GM12878 (cell line): ENCODE results near the gene ZFAND2B. TPM values are rescaled to one million over a fixed set of nuclear protein-coding genes. Genes with fewer than 3 reads are reported as not detected.

Experiments used
- ATAC-seq: fragments of 200-7000 bp; cut with Tn5 transposase; 3 replicates; pipeline ENCODE4 v1.9.1; 2020; ENCODE audit warnings: mild to moderate bottlenecking, moderate library complexity
- BruUV-seq: library from RNA; stranded (reverse); fragments of 400-500 nt; replicated peaks from 2 replicates; lab custom pipeline; 2021; lab: Mats Ljungman, UMichigan
- CTCF ChIA-PET: fragments of 300-600 bp; sonication (Branson Sonifier 250); formaldehyde crosslinking; extraction: SDS; loops from one replicate; lab custom pipeline; 2021; ENCODE audit warnings: inconsistent platforms; lab: Yijun Ruan, JAX
- POLR2A ChIA-PET: fragments of 350-600 bp; formaldehyde crosslinking; extraction: SDS; loops from one replicate; lab custom pipeline; 2021; ENCODE audit warnings: inconsistent platforms; lab: Charles Lee
- RAD21 ChIA-PET: fragments of 300-600 bp; sonication (Branson Sonifier 250); formaldehyde crosslinking; loops from one replicate; lab custom pipeline; 2023; ENCODE audit warnings: antibody characterized with exemption; ENCODE audit not compliant: unreplicated experiment; lab: Charles Lee
- SMC1A ChIA-PET: fragments of 300-600 bp; sonication (Branson Sonifier 250); formaldehyde crosslinking; loops from one replicate; lab custom pipeline; 2023; ENCODE audit not compliant: unreplicated experiment, uncharacterized antibody; lab: Charles Lee
- DNase-seq: peaks from one replicate; pipeline ENCODE4 v3.0.0-alpha.2; 2011; ENCODE audit warnings: low read depth, low spot score
- FAIRE-seq: peaks from 3 replicates; lab custom pipeline; 2011; peaks lifted over from hg19 to GRCh38; lab: Jason Lieb, UNC
- H2AFZ ChIP-seq: 2 replicates; pipeline ENCODE4 v1.6.0; 2011; ENCODE audit warnings: low read depth, low read length, control low read depth; ENCODE audit not compliant: control insufficient read depth
- H3K27ac ChIP-seq: 2 replicates; pipeline ENCODE4 v1.5.1; 2011; ENCODE audit warnings: control low read depth; ENCODE audit not compliant: control insufficient read depth, insufficient read depth
- H3K27me3 ChIP-seq, 2 experiments: replicated peaks in 1 of 2; 2 replicates each; pipeline versions ENCODE4 v1.6.0 to v1.6.1; 2011; ENCODE audit warnings: low read length in 1 of 2; ENCODE audit not compliant: control insufficient read depth in 2 of 2, insufficient read depth in 2 of 2
- H3K36me3 ChIP-seq, 2 experiments: 2 replicates each; pipeline ENCODE4 v1.5.1; 2011; ENCODE audit warnings: low read length in 1 of 2; ENCODE audit not compliant: control insufficient read depth in 2 of 2, insufficient read depth in 2 of 2
- H3K4me1 ChIP-seq: 2 replicates; pipeline ENCODE4 v1.6.1; 2011; ENCODE audit warnings: mild to moderate bottlenecking, low read length, moderate library complexity, mixed read lengths; ENCODE audit not compliant: control insufficient read depth, insufficient read depth
- H3K4me2 ChIP-seq: 2 replicates; pipeline ENCODE4 v1.6.0; 2011; ENCODE audit warnings: control low read depth; ENCODE audit not compliant: control insufficient read depth, insufficient read depth
- H3K4me3 ChIP-seq: fragments of 200-600 bp; sonication (generic); 2 replicates; pipeline ENCODE4 v1.5.1; 2016
- H3K79me2 ChIP-seq: 2 replicates; pipeline ENCODE4 v1.6.0; 2011; ENCODE audit warnings: low read length; ENCODE audit not compliant: control insufficient read depth, insufficient read depth
- H3K9ac ChIP-seq: 2 replicates; pipeline ENCODE4 v1.8.0; 2011; ENCODE audit warnings: low read length, control low read depth, mixed read lengths; ENCODE audit not compliant: control insufficient read depth, insufficient read depth
- H3K9me3 ChIP-seq: replicated peaks from 3 replicates; pipeline ENCODE4 v1.5.1; 2011; ENCODE audit warnings: mild to moderate bottlenecking, low read length; ENCODE audit not compliant: control insufficient read depth, insufficient read depth
- H4K20me1 ChIP-seq: 2 replicates; pipeline ENCODE4 v1.6.0; 2011; ENCODE audit not compliant: control insufficient read depth, insufficient read depth
- ATF7 ChIP-seq: fragments of 450-650 bp; IDR thresholded peaks from 2 replicates; pipeline ENCODE4 v1.6.1; 2016; ENCODE audit warnings: low read depth, mild to moderate bottlenecking
- HCFC1 ChIP-seq: fragments of 150-350 bp; IDR thresholded peaks from 2 replicates; pipeline ENCODE4 v1.6.1; 2014; ENCODE audit warnings: low read length
- NBN ChIP-seq: fragments of 450-650 bp; IDR thresholded peaks from 2 replicates; pipeline ENCODE4 v1.6.1; 2016
- NRF1 ChIP-seq: conservative IDR thresholded peaks from 2 replicates; pipeline ENCODE4 v1.6.1; 2011; ENCODE audit warnings: mild to moderate bottlenecking, low read depth, low read length, improper control_type of control experiment
- RELA ChIP-seq: fragments of 450-650 bp; IDR thresholded peaks from 2 replicates; pipeline ENCODE4 v1.8.0; 2014; ENCODE audit warnings: borderline replicate concordance; ENCODE audit not compliant: partially characterized antibody
- SP1 ChIP-seq: IDR thresholded peaks from one replicate; pipeline ENCODE4 v1.6.1; 2011; ENCODE audit warnings: low read depth, low read length
- SUPT20H ChIP-seq: IDR thresholded peaks from 2 replicates; pipeline ENCODE4 v1.6.1; 2011; ENCODE audit warnings: low read depth, mild to moderate bottlenecking, low read length, moderate library complexity, borderline replicate concordance; ENCODE audit not compliant: control insufficient read depth
- ZNF622 ChIP-seq: fragments of 450-650 bp; IDR thresholded peaks from 2 replicates; pipeline ENCODE4 v1.6.1; 2017; ENCODE audit warnings: mild to moderate bottlenecking, inconsistent platforms
- WGBS: methylation state at CpG from one replicate; pipeline ENCODE4 v1.1.6; 2016; ENCODE audit warnings: low lambda C conversion rate; ENCODE audit not compliant: insufficient replicate concordance, insufficient coverage; ENCODE audit errors: missing lambda C conversion rate; 5-methylcytosine and 5-hydroxymethylcytosine counted together
- in situ Hi-C: fragments of 300-500 bp; cut with MboI; formaldehyde crosslinking; loops from 9 replicates; pipeline ENCODE4 v1.14.3; 2018; ENCODE audit warnings: mixed read lengths
- intact Hi-C: fragments of 100-400 bp; cut with micrococcal nuclease; formaldehyde crosslinking; loops from one replicate; pipeline ENCODE4 v1.14.2; 2022; ENCODE audit not compliant: unreplicated experiment
- polyA plus RNA-seq, 11 experiments: library from polyadenylated mRNA; depleted of rRNA in 4 of 11; unstranded in 6 of 11; stranded (reverse) in 5 of 11; fragments of >200 nt; fragmentation: Nextera tagmentation in 4 of 11; fragmentation: Illumina TruSeq in 1 of 11; extraction: Ambion mirVana in 4 of 11; extraction: Trizol in 1 of 11; gene quantifications; 1 replicate in 1 of 11; 2 replicates in 10 of 11; pipeline versions ENCODE4 v1.2.1 to v1.2.3, GENCODE V29; 2011 to 2016; ENCODE audit warnings: inconsistent platforms in 2 of 11, missing spikeins in 2 of 11, low read depth in 1 of 11
- total RNA-seq, 4 experiments: library from RNA; depleted of rRNA in 3 of 4; stranded (reverse); fragments of >200 nt in 3 of 4; fragmentation: Illumina TruSeq in 1 of 4; extraction: Trizol in 1 of 4; gene quantifications; 2 replicates each; pipeline versions ENCODE4 v1.2.1 to v1.2.3, GENCODE V29; 2013 to 2021
- TF ChIP-seq, protein P1 (sequence below): fragments of 450-650 bp; IDR thresholded peaks from 2 replicates; pipeline ENCODE4 v1.6.1; 2016; ENCODE audit warnings: mild to moderate bottlenecking, moderate library complexity, borderline replicate concordance

ZFAND2B gene
- total and polyA plus RNA-seq, 10 of the 15 experiments (the other 5 are each of a cell fraction or from before 2014, with no cell fraction given), result 5.4 to 28.1 (median 22.4) TPM

GRCh38 chr2:219179601-219180465 is 26.7 kb upstream of the ZFAND2B start:
- no TSS peak for BruUV-seq
- RAD21 ChIA-PET, result interaction anchor here (1.5 kb wide), 1 partner anchor 26 kb away, joined by 4 read pairs; no protein-coding TSS in a partner anchor

More at GRCh38 chr2:219179601-219180465, 26.7 kb upstream of the ZFAND2B start:
- no peak for TF ChIP-seq ZNF622
- TF ChIP-seq SUPT20H, result no peak
- no peak for TF ChIP-seq ATF7
- no peak for TF ChIP-seq RELA
- no peak for TF ChIP-seq HCFC1
- no peak for TF ChIP-seq NRF1
- TF ChIP-seq, protein P1, sequence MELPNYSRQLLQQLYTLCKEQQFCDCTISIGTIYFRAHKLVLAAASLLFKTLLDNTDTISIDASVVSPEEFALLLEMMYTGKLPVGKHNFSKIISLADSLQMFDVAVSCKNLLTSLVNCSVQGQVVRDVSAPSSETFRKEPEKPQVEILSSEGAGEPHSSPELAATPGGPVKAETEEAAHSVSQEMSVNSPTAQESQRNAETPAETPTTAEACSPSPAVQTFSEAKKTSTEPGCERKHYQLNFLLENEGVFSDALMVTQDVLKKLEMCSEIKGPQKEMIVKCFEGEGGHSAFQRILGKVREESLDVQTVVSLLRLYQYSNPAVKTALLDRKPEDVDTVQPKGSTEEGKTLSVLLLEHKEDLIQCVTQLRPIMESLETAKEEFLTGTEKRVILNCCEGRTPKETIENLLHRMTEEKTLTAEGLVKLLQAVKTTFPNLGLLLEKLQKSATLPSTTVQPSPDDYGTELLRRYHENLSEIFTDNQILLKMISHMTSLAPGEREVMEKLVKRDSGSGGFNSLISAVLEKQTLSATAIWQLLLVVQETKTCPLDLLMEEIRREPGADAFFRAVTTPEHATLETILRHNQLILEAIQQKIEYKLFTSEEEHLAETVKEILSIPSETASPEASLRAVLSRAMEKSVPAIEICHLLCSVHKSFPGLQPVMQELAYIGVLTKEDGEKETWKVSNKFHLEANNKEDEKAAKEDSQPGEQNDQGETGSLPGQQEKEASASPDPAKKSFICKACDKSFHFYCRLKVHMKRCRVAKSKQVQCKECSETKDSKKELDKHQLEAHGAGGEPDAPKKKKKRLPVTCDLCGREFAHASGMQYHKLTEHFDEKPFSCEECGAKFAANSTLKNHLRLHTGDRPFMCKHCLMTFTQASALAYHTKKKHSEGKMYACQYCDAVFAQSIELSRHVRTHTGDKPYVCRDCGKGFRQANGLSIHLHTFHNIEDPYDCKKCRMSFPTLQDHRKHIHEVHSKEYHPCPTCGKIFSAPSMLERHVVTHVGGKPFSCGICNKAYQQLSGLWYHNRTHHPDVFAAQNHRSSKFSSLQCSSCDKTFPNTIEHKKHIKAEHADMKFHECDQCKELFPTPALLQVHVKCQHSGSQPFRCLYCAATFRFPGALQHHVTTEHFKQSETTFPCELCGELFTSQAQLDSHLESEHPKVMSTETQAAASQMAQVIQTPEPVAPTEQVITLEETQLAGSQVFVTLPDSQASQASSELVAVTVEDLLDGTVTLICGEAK, result no peak
- no peak for TF ChIP-seq SP1
- no peak for TF ChIP-seq NBN
- Histone ChIP-seq H3K4me2 (peak overlapping the region; percentile 89), H2AFZ (no peak overlapping the region), H3K9me3 (no peaks in the 10 kb centered on the region), H3K27ac (no peak overlapping the region), H3K27me3 (no peaks in the 10 kb centered on the region), H4K20me1 (no peaks in the 10 kb centered on the region), H3K36me3 (peaks cover 7 to 10% of the 10 kb centered on the region in 2 experiments), H3K4me3 (peak overlapping the region; percentile 83; the same call in 1 of the 2 replicates), H3K79me2 (peaks cover 32% of the 10 kb centered on the region), H3K4me1 (peaks cover 10% of the 10 kb centered on the region), H3K9ac (peak overlapping the region; percentile 12; the same call in 1 of the 2 replicates)
- POLR2A ChIA-PET, result interaction anchor here (1.0 to 2.5 kb wide), 6 partner anchors 13 to 120 kb away, joined by 3 to 8 read pairs (median 4); partner anchors contain the start of gene ZFAND2B
- intact Hi-C loops (loop anchor here (5.0 kb wide), 3 partner anchors 97 to 207 kb away; partner anchors contain the start of genes DNAJB2 and DNPEP), in situ Hi-C loops (no loop called here)
- FAIRE-seq (no peak), DNase-seq (no peak), ATAC-seq (no peak)
- CTCF ChIA-PET, result interaction anchor here (1.0 to 2.0 kb wide), 5 partner anchors 8 to 115 kb away, joined by 3 to 8 read pairs (median 4); partner anchors contain the start of gene SLC23A3
- SMC1A ChIA-PET, result interaction anchor here (1.0 to 1.7 kb wide), 4 partner anchors 9 to 26 kb away, joined by 3 to 4 read pairs (median 3); partner anchors contain the start of gene ZFAND2B
- WGBS, result 95% methylated on average over 9 of the region's 9 CpGs
